HEK293T (cell line): ENCODE results near the gene SHMT2.

Experiments
- ARNT ChIP-seq: fragments of 450-650 bp; IDR thresholded peaks from 2 replicates; pipeline ENCODE4 v1.6.1; 2017; ENCODE audit warnings: mild to moderate bottlenecking
- BHLHE40 ChIP-seq: fragments of 450-650 bp; IDR thresholded peaks from 2 replicates; pipeline ENCODE4 v1.6.1; 2016; ENCODE audit warnings: mild to moderate bottlenecking, moderate library complexity, borderline replicate concordance
- FOXA1 ChIP-seq: fragments of 450-650 bp; IDR thresholded peaks from 2 replicates; pipeline ENCODE4 v1.6.1; 2016; ENCODE audit warnings: mild to moderate bottlenecking
- FOXK2 ChIP-seq: fragments of 450-650 bp; IDR thresholded peaks from 2 replicates; pipeline ENCODE4 v1.6.1; 2016; ENCODE audit warnings: mild to moderate bottlenecking
- FOXM1 ChIP-seq: fragments of 450-650 bp; IDR thresholded peaks from 2 replicates; pipeline ENCODE4 v1.6.1; 2017; ENCODE audit warnings: mild to moderate bottlenecking, borderline replicate concordance
- HDGF ChIP-seq: fragments of 450-650 bp; IDR thresholded peaks from 2 replicates; pipeline ENCODE4 v1.6.1; 2017; ENCODE audit warnings: antibody characterized with exemption, borderline replicate concordance
- L3MBTL2 ChIP-seq: fragments of 450-650 bp; conservative IDR thresholded peaks from 2 replicates; pipeline ENCODE4 v1.6.1; 2016; ENCODE audit warnings: mild to moderate bottlenecking
- LEF1 ChIP-seq: fragments of 450-650 bp; IDR thresholded peaks from 2 replicates; pipeline ENCODE4 v1.6.1; 2017; ENCODE audit warnings: mild to moderate bottlenecking, borderline replicate concordance
- NFRKB ChIP-seq: fragments of 450-650 bp; IDR thresholded peaks from 2 replicates; pipeline ENCODE4 v1.6.1; 2016; ENCODE audit warnings: mild to moderate bottlenecking, moderate library complexity
- SP1 ChIP-seq: fragments of 450-650 bp; IDR thresholded peaks from 2 replicates; pipeline ENCODE4 v1.6.1; 2017
- SUZ12 ChIP-seq: fragments of 450-650 bp; IDR thresholded peaks from 2 replicates; pipeline ENCODE4 v1.6.1; 2016; ENCODE audit warnings: mild to moderate bottlenecking
- TARDBP ChIP-seq: fragments of 450-650 bp; IDR thresholded peaks from 2 replicates; pipeline ENCODE4 v1.6.1; 2016
- ZNF384 ChIP-seq: fragments of 450-650 bp; IDR thresholded peaks from 2 replicates; pipeline ENCODE4 v1.6.1; 2016

DNA sequence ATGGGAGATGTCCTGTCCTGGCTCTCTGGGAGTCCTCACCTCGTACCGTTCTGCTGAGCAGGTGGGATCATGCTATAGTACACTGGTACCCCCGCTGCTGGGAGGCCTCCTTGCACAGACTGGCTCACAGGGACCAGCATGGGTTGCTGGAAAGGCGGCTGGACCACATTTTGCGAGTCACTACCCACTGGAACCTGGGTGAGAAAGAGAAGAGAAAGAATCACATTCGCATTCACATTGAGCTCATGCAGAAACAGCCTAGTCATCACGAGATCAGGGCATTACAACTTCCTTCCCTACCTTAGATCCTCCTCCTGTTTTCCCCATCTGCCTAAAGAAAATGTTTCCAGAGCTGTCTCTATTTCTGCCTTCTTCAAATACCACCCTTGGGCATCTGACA lies 38.8 kb downstream of the SHMT2 start:
- no peak for TF ChIP-seq FOXM1
- no peak for TF ChIP-seq L3MBTL2
- no peak for TF ChIP-seq FOXK2
- TF ChIP-seq SP1, result no peak
- no peak for TF ChIP-seq HDGF
- TF ChIP-seq NFRKB, result no peak
- TF ChIP-seq TARDBP, result no peak
- no peak for TF ChIP-seq ZNF384
- no peak for TF ChIP-seq ARNT
- no peak for TF ChIP-seq SUZ12
- no peak for TF ChIP-seq FOXA1
- no peak for TF ChIP-seq BHLHE40
- TF ChIP-seq LEF1, result no peak
